AG08395 (cell line): ENCODE data around the gene URB1.
A peak's percentile ranks its signal among the peaks of the same experiment; 100 is the strongest.
"Not testable (repeated sequence)": the region's sequence is repeated elsewhere in the genome, so short reads cannot be mapped to it uniquely, and the experiment has no call there.

Source experiments
- DNase-seq: peaks from one replicate; pipeline ENCODE4 v3.0.0; 2012; ENCODE audit warnings: mixed read lengths, low spot score

The URB1 gene

DNA sequence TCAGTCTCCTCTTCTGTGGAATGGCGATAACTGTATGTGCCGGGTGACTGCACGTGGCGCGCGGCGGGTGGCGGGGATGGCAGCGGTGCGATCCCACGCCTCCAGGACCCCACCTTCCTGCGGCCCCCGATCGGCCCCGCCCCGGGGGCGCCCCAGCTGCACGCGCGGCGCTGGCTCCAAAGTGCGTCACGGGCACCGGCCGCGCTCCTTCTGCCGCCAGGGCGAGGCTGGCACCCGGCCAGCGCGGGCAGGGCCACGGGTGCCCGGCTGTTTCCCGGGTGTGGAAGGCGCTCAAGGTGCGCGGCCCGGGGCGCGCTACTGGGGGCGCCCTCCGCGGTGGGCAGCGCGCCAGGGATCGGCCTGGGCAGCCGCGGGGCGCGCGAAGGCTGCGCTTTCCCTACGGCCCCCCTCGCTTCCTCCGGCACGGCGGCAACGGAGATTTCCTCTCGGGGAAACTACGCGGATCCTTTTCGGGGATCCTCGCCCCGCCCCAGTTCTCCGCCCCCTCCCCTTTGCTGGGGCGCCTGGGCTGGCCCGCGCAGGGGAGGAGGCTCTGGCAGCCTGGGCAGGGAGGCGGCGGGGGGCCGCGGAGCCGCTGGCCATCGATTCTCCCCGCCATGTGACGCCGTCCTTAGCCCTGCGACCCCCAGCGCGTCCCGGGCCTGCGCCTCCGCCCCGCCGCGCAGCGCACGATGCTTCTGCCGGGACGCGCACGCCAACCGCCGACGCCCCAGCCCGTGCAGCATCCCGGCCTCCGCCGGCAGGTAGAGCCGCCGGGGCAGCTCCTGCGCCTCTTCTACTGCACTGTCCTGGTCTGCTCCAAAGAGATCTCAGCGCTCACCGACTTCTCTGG is 19.6 kb upstream of the URB1 start, which contains the start of gene EVA1C:
TSS of gene EVA1C (plus strand) at position 545 of the 853 bp plus-strand sequence. CDS start at position 693, 148 bp downstream.
- DNase-seq: peak; percentile 38

DNA sequence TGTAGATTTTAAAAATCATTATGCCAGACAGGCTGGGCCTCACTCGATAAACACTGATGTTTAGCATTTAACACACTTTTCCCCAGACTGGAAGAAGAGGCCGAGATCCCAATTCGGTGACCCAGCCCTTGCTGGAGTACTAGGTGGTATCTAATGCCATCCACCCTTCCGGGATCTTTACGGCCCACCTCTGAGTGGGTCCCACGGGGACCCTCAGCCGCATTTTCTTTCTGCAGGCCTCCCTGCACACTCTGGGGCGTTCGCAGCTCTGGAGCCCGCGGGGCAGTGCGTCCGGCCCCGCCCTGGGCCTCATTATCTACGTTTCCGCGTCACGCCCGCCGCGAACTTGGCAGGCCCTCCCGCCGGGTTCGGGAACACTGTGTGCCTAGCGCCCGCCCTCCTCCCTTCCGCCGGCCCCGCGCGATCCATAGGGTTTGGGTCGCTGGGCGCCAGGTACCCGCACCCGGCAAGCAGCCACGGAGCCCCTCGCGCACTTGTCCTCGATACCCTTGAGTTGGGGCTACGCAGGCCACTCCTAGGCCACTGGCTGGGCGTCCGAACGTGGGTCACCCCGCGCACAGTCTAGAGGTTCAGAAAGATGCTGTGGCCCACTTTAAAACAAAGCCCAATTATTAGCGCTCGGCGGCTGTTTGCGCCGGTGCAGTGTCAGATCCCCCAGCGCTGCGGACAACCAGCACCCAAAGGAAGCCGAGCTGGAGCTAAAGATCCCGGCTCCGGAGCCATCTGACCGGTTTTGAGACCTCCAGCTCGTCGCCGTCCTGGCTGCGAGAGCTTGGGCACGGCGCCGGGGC is 18.7 kb upstream of the URB1 start:
- peak; percentile 58 for DNase-seq

GRCh38 chr21:32410916-32411315 is 18.1 kb upstream of the URB1 start:
- no peak for DNase-seq

DNA sequence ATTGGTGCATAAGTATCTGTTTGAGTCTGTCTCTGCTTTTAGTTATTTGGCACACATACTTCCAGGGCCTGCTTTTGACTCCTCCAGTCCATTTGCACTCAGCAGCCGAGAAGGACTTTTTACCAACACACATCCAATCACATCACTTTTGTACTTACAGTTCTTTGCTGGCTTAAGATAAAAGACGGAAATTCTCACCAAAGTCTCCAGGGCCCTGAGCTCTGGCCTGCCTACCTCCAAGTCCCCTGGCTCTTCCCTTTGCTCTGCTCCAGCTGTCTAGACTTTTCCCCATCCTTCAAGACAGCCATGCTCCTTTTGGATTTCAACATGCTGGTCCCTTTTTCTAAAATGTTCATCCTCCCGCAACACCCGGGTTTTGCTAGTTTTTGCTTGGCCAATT is 17.5 kb upstream of the URB1 start:
- no peak for DNase-seq

- no peak for DNase-seq
Observed at GRCh38 chr21:32406405-32406804, 13.6 kb upstream of the URB1 start.

DNA sequence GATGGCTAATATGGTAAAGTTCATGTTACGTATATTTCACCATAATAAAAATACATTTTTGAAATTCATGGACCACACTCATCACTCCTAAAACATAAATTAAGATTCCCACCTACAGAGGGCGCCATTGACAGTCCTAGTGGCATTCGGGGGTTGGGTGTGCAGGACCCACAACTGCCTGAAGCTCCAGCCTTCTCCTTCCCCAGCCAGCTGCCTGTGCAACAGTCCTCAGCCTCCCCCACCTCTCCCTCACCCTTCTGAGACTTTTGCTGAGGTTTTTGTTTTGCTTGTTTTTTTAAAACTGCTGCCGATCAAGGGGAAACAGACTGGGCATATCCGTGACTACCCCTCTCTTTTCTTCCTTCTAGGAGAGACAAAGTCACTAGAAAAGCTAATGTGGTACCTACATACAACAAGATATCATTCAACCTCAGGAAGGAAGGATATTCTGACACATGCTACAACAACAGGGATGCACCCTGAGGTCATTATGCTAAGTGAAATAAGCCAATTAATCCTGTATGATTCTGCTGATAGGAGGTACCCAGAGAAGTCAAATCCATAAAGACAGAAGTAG is 10.5 kb upstream of the URB1 start:
- peak; percentile 79 for DNase-seq

- no peak for DNase-seq
Observed at GRCh38 chr21:32393677-32394001, 827 bp upstream of the URB1 start.

DNA sequence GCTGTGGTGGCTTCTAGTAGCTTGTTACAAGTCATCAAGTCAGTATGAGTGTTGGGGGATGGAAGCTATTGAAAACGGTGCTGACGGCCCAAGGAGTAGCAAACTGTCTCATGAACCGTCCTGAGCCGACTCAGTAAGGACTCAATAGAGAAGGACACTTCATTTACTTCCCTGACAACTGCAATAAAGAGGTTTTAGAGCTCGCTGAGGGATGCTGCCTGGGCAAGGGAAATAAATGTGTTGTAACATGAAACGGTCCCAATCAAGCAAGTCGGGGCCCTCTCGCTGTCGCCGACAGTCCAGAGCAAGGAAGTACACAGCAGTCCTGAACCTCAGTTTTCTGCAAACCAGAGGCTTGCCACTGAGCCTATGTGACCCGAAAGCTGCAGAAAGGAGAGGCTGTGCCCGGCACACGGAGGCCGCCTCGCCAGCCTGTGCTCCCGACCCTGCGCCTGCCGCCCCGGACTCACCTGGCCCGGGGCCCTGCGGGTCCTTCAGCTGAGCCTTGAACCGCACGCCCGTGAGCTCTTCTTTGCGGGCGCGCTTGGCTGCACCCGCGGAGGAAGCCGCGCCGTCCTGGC is 423 bp downstream of the URB1 start:
- DNase-seq: no peak

DNA sequence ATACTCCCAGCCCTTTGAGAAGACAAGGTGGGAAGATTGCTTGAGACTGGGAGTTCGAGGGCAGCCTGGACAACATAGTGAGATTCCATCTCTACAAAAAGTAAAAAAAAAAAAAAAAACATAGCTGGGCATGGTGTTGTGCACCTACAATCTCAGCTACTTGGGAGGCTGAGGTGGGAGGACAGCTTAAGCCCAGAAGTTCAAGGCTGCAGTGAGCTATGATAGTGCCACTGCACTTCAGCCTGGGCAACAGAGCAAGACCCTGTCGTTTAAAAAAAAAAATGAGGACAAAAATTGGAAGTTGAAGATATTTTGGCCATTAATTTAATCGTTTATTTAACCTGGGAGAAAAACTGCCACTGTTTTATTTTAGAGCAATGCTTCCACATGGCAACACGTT is 1.1 kb downstream of the URB1 start:
- no peak for DNase-seq

DNA sequence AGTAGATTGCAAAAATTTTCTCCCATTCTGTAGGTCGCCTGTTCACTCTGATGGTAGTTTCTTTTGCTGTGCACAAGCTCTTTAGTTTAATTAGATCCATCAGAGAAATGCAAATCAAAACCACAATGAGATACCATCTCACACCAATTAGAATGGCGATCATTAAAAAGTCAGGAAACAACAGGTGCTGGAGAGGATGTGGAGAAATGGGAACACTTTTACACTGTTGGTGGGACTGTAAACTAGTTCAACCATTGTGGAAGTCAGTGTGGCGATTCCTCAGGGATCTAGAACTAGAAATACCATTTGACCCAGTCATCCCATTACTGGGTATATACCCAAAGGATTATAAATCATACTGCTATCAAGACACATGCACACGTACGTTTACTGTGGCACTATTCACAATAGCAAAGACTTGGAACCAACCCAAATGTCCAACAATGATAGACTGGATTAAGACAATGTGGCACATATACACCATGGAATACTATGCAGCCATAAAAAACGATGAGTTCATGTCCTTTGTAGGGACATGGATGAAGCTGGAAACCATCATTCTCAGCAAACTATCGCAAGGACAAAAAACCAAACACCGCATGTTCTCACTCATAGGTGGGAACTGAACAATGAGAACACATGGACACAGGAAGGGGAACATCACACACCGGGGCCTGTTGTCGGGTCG is 2.1 kb downstream of the URB1 start:
- DNase-seq: not testable (repeated sequence)

DNA sequence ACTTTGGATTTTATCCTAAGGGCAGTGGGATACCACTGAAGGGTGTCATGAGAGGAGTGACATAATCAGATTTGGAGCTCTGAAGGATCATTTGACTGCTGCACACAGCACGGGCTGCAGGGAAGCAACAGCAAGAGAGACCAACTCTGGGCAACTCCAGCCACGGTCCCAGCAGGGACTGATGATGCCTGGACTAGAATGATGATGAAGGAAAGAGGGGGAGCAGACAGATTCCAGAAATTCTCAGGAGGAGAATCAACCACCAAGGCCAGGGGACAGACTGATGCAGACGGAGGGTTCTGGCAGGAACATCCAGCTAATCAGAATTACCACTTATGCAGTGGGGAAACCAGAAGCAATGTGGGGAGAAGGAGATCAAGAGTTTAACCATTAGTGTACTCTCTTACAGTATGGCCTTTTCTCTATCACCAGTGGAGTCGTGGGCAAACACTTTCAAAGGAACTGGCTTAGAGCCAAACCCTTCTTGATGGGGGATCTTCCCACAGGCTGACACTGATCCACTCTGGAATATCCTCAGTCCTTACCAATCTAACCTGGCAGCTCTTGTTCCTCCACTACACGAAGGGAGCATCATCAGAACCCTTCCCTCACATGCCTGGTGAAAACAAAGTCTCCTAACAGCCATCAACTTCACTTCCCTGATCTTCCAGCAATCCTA is 3.3 kb downstream of the URB1 start:
- peak; percentile 62 for DNase-seq

DNA sequence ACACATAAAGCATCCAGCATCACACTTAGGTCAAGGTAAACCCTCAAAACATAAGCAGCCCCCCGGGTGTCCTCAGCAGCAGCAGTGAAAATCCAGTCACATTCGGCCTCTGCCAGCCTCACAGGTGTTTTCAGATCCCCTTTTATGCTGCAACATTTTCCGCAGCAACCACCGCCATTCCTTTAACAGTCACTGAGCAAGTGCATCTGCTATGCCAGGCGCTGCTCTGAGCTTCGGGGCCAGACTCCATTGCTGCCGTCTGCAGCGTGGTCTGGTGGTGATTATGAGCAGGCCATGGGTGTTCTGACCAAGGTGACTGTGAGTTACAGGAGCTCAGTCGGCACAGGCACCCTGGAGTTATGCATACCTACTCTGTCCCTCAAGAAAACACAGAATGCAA is 4.5 kb downstream of the URB1 start:
- DNase-seq: no peak

DNA sequence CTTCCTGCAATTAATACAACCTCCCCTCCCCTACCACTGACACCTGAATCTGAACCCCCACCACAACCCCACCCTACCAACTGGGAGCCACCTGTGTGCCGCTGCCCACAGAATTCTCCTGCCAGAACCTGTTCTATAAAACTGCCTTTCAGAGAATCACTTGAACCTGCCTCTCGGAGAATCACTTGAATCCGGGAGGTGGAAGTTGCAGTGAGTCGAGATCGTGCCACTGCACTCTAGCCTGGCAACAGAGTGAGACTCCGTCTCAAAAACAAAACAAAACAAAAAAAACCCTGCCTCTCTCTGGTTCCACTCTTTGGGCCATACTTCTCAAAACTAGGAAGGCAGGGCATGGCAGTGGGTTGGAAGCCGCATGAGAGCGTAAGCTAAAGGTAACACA is 5.7 kb downstream of the URB1 start:
- no peak for DNase-seq

GRCh38 chr21:32386195-32386870 is 6.5 kb downstream of the URB1 start:
- no peak for DNase-seq

- DNase-seq: no peak
Observed at GRCh38 chr21:32383812-32384211, 9.0 kb downstream of the URB1 start.

DNA sequence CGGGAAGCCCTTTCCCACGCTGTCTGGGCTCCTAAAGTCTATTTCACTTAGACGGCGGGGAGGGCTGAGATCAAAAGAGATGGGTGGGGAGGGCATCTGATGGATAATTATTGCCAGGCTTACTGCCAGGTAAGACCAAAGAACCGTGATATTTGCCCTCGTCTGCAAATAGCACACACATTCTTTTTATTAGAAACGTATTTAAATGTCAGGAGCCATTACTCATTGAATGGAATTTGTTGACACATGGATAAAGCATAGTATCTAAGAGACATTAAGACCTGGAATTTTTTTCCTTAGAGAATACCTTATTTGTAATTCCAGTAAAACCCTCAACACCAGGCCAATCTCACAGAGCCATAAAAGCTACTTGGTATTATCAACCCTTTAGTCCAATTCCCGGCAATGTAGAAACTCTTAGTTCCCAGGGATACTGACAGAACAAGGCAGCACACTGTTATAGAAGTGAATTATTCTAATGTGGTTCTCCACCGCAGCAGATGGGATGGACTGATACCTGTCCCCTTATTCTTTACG is 10.6 kb downstream of the URB1 start:
- DNase-seq: peak; percentile 45

- no peak for DNase-seq
Observed at GRCh38 chr21:32381571-32381970, 11.2 kb downstream of the URB1 start.

- no peak for DNase-seq
Observed at GRCh38 chr21:32380940-32381339, 11.9 kb downstream of the URB1 start.

- peak; percentile 48 for DNase-seq
Observed at GRCh38 chr21:32378956-32379355, 13.9 kb downstream of the URB1 start.

DNA sequence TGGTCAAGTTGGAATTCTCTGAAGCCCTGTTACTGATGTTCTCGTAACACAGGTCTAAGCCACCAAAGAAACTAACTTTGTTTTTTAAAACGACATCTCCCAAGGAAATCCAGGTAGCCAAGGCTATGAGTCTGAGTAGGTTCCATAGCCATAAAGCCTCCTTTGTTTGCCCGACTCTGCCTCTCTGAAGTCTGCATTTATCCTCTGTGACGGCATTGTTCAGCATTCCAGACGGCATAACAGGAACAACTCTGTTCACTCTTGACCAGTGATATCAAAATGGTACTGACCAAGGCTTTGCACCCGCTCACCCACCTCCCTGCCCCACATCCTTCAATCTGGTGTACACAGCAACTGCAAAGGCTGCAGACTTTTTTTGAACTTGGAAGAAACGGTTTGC is 14.8 kb downstream of the URB1 start:
- no peak for DNase-seq

- no peak for DNase-seq
Observed at GRCh38 chr21:32377506-32377905, 15.3 kb downstream of the URB1 start.
